RWPE2 (cell line): ENCODE data around the gene GIMAP1.

ENCODE experiments used
- ATAC-seq: fragments of 200-7000 bp; cut with Tn5 transposase; 3 replicates; pipeline ENCODE4 v1.9.1; 2021; ENCODE audit warnings: low read depth
- DNase-seq: peaks from one replicate; pipeline ENCODE4 v3.0.0-alpha.2; 2020; ENCODE audit warnings: low spot score
- H3K27ac ChIP-seq: fragments of 450-650 bp; 2 replicates; pipeline ENCODE4 v1.5.1; 2017; ENCODE audit warnings: mild to moderate bottlenecking; ENCODE audit not compliant: poor library complexity, severe bottlenecking
- H3K27me3 ChIP-seq: fragments of 250-450 bp; sonication (Bioruptor Pico); 2 replicates; pipeline ENCODE4 v1.5.1; 2021; ENCODE audit warnings: mild to moderate bottlenecking, moderate library complexity; ENCODE audit not compliant: insufficient read depth, poor library complexity, severe bottlenecking
- H3K36me3 ChIP-seq: fragments of 250-450 bp; sonication (Bioruptor Pico); 2 replicates; pipeline ENCODE4 v1.5.1; 2020; ENCODE audit warnings: low read depth, mild to moderate bottlenecking, moderate library complexity
- H3K4me1 ChIP-seq: fragments of 250-450 bp; sonication (Bioruptor Pico); 2 replicates; pipeline ENCODE4 v1.5.1; 2021; ENCODE audit warnings: mild to moderate bottlenecking, moderate library complexity; ENCODE audit not compliant: insufficient read depth, poor library complexity, severe bottlenecking
- H3K4me3 ChIP-seq: fragments of 250-450 bp; sonication (Bioruptor Pico); 2 replicates; pipeline ENCODE4 v1.5.1; 2021; ENCODE audit warnings: mild to moderate bottlenecking, moderate library complexity; ENCODE audit not compliant: severe bottlenecking
- H3K9me3 ChIP-seq: fragments of 250-450 bp; sonication (Bioruptor Pico); 2 replicates; pipeline ENCODE4 v1.5.1; 2021; ENCODE audit warnings: mild to moderate bottlenecking, moderate library complexity; ENCODE audit not compliant: severe bottlenecking
- CTCF ChIP-seq: fragments of 450-650 bp; IDR thresholded peaks from one replicate; pipeline ENCODE4 v1.5.1; 2017; ENCODE audit warnings: mild to moderate bottlenecking, moderate library complexity; ENCODE audit not compliant: poor library complexity, severe bottlenecking

Gene GIMAP1

GRCh38 chr7:150748376-150748775, 32.0 kb downstream of the GIMAP1 start:
- Histone ChIP-seq H3K27me3 (peaks cover 12% of the 10 kb centered on the region), H3K4me3 (no peak overlapping the region), H3K36me3 (no peaks in the 10 kb centered on the region), H3K27ac (no peak overlapping the region), H3K4me1 (no peaks in the 10 kb centered on the region), H3K9me3 (no peaks in the 10 kb centered on the region)
- DNase-seq (no peak), ATAC-seq (no peak)
- TF ChIP-seq CTCF, result no peak

GRCh38 chr7:150751702-150752101, 35.3 kb downstream of the GIMAP1 start:
- H3K4me1 ChIP-seq, result no peaks in the 10 kb centered on the region
- DNase-seq, result no peak
- no peak for ATAC-seq
- no peak overlapping the region for H3K27ac ChIP-seq
- no peak for TF ChIP-seq CTCF
- H3K4me3 ChIP-seq, result no peak overlapping the region
- H3K36me3 ChIP-seq, result no peaks in the 10 kb centered on the region
- H3K27me3 ChIP-seq, result peaks cover 13% of the 10 kb centered on the region
- H3K9me3 ChIP-seq, result no peaks in the 10 kb centered on the region

GRCh38 chr7:150753239-150753638, 36.8 kb downstream of the GIMAP1 start:
- peaks cover 22% of the 10 kb centered on the region for H3K27me3 ChIP-seq
- no peaks in the 10 kb centered on the region for H3K9me3 ChIP-seq
- no peak overlapping the region for H3K4me3 ChIP-seq
- no peak for TF ChIP-seq CTCF
- H3K4me1 ChIP-seq, result no peaks in the 10 kb centered on the region
- DNase-seq (no peak), ATAC-seq (no peak)
- no peaks in the 10 kb centered on the region for H3K36me3 ChIP-seq
- H3K27ac ChIP-seq, result no peak overlapping the region

- no peaks in the 10 kb centered on the region for H3K9me3 ChIP-seq
- H3K4me1 ChIP-seq, result no peaks in the 10 kb centered on the region
- no peak overlapping the region for H3K4me3 ChIP-seq
- H3K27ac ChIP-seq, result no peak overlapping the region
- DNase-seq, result no peak
- no peaks in the 10 kb centered on the region for H3K36me3 ChIP-seq
- peak; percentile 20 for TF ChIP-seq CTCF
- no peak for ATAC-seq
- peaks cover 22% of the 10 kb centered on the region for H3K27me3 ChIP-seq
Measured at GRCh38 chr7:150753826-150754603, 37.6 kb downstream of the GIMAP1 start.

GRCh38 chr7:150754951-150755350, 38.5 kb downstream of the GIMAP1 start:
- Histone ChIP-seq H3K9me3 (no peaks in the 10 kb centered on the region), H3K4me3 (no peak overlapping the region), H3K27ac (no peak overlapping the region), H3K36me3 (no peaks in the 10 kb centered on the region), H3K4me1 (no peaks in the 10 kb centered on the region), H3K27me3 (peaks cover 16% of the 10 kb centered on the region)
- ATAC-seq (no peak), DNase-seq (no peak)
- no peak for TF ChIP-seq CTCF
